GM23338 (cell line): ENCODE data around the gene UBAC1. TPM values are rescaled to one million over a fixed set of nuclear protein-coding genes. Genes with fewer than 3 reads are reported as not detected.

Experiments
- ATAC-seq: fragments of 200-7000 bp; cut with Tn5 transposase; 3 replicates; pipeline ENCODE4 v1.9.1; 2020
- DNase-seq: peaks from one replicate; pipeline ENCODE4 v3.0.0-alpha.2; 2015; ENCODE audit warnings: low spot score
- H2AFZ ChIP-seq: fragments of 200-600 bp; sonication (generic); 2 replicates; pipeline ENCODE4 v1.8.0; 2016; ENCODE audit warnings: antibody characterized with exemption, mild to moderate bottlenecking, moderate library complexity
- H3F3A ChIP-seq: fragments of 200-600 bp; sonication (generic); replicated peaks from 2 replicates; pipeline ENCODE4 v1.8.0; 2017; ENCODE audit warnings: antibody characterized with exemption, mixed run types, low read depth
- H3K27ac ChIP-seq: fragments of 200-600 bp; sonication (generic); 2 replicates; pipeline ENCODE4 v1.6.1; 2016; ENCODE audit warnings: low read depth
- H3K27me3 ChIP-seq: fragments of 200-600 bp; sonication (generic); 2 replicates; pipeline ENCODE4 v1.8.0; 2016; ENCODE audit warnings: mild to moderate bottlenecking, mixed run types, moderate library complexity; ENCODE audit not compliant: insufficient read depth
- H3K36me3 ChIP-seq: fragments of 200-600 bp; sonication (generic); 2 replicates; pipeline ENCODE4 v1.8.0; 2016; ENCODE audit warnings: mild to moderate bottlenecking; ENCODE audit not compliant: insufficient read depth
- H3K4me1 ChIP-seq: fragments of 200-600 bp; sonication (generic); 2 replicates; pipeline ENCODE4 v1.8.0; 2016; ENCODE audit warnings: mild to moderate bottlenecking, moderate library complexity; ENCODE audit not compliant: insufficient read depth
- H3K4me2 ChIP-seq: fragments of 200-600 bp; sonication (generic); 2 replicates; pipeline ENCODE4 v1.7.1; 2017; ENCODE audit warnings: mixed run types
- H3K4me3 ChIP-seq: fragments of 200-600 bp; sonication (generic); 2 replicates; pipeline ENCODE4 v1.6.1; 2016; ENCODE audit warnings: mixed run types
- H3K79me2 ChIP-seq: fragments of 200-600 bp; sonication (generic); replicated peaks from 2 replicates; pipeline ENCODE4 v1.8.0; 2017; ENCODE audit warnings: mild to moderate bottlenecking; ENCODE audit not compliant: insufficient read depth
- H3K9me2 ChIP-seq: fragments of 200-600 bp; sonication (generic); 2 replicates; pipeline ENCODE4 v1.8.0; 2017; ENCODE audit not compliant: insufficient read depth
- H4K20me1 ChIP-seq: fragments of 200-600 bp; sonication (generic); replicated peaks from 2 replicates; pipeline ENCODE4 v1.8.0; 2017; ENCODE audit warnings: mild to moderate bottlenecking; ENCODE audit not compliant: insufficient read depth
- H3K27ac Mint-ChIP-seq: 2 replicates; pipeline ENCODE4 v1.8.0; 2020; ENCODE audit warnings: inconsistent platforms, mild to moderate bottlenecking, moderate library complexity, mixed read lengths
- H3K27me3 Mint-ChIP-seq: 3 replicates; pipeline ENCODE4 v1.8.0; 2022; ENCODE audit warnings: low read depth, mild to moderate bottlenecking, moderate library complexity, mixed read lengths, inconsistent platforms; ENCODE audit not compliant: insufficient read depth, poor library complexity
- H3K36me3 Mint-ChIP-seq: 3 replicates; pipeline ENCODE4 v1.8.0; 2021; ENCODE audit warnings: low read depth, mild to moderate bottlenecking, inconsistent platforms, moderate library complexity, mixed read lengths
- H3K4me1 Mint-ChIP-seq: 3 replicates; pipeline ENCODE4 v1.8.0; 2020; ENCODE audit warnings: mild to moderate bottlenecking, inconsistent platforms, mixed read lengths
- H3K4me3 Mint-ChIP-seq: 3 replicates; pipeline ENCODE4 v1.8.0; 2021; ENCODE audit warnings: moderate library complexity, mild to moderate bottlenecking, inconsistent platforms, mixed read lengths
- H3K9me3 Mint-ChIP-seq: 3 replicates; pipeline ENCODE4 v1.8.0; 2020; ENCODE audit warnings: moderate library complexity, mild to moderate bottlenecking, inconsistent platforms, mixed read lengths
- CREB1 ChIP-seq: fragments of 250-450 bp; sonication (Bioruptor Pico); IDR thresholded peaks from 2 replicates; pipeline ENCODE4 v1.5.0; 2020; ENCODE audit warnings: low read depth, mild to moderate bottlenecking, moderate library complexity
- CTCF ChIP-seq, 2 experiments: fragments of 200-600 bp in 1 of 2; sonication (generic) in 1 of 2; conservative IDR thresholded peaks; 2 replicates each; pipeline versions ENCODE4 v1.5.1 to v1.6.1; 2016 to 2017; ENCODE audit warnings: antibody characterized with exemption in 2 of 2, low read depth in 2 of 2, mild to moderate bottlenecking in 2 of 2, moderate library complexity in 1 of 2
- EZH2 ChIP-seq: fragments of 200-600 bp; sonication (generic); IDR thresholded peaks from one replicate; pipeline ENCODE4 v1.8.0; 2017; ENCODE audit warnings: antibody characterized with exemption, mild to moderate bottlenecking, low read depth; ENCODE audit not compliant: unreplicated experiment
- EZH2phosphoT487 ChIP-seq: fragments of 200-600 bp; sonication (generic); IDR thresholded peaks from one replicate; pipeline ENCODE4 v1.8.1; 2018; ENCODE audit warnings: antibody characterized with exemption; ENCODE audit not compliant: unreplicated experiment
- JUNB ChIP-seq: IDR thresholded peaks from one replicate; pipeline ENCODE4 v1.6.1; 2016; ENCODE audit warnings: antibody characterized with exemption; ENCODE audit not compliant: unreplicated experiment
- POLR2AphosphoS5 ChIP-seq: IDR thresholded peaks from 2 replicates; pipeline ENCODE4 v1.6.1; 2016; ENCODE audit warnings: antibody characterized with exemption, low read depth
- STAT1 ChIP-seq: IDR thresholded peaks from one replicate; pipeline ENCODE4 v1.6.1; 2016; ENCODE audit warnings: antibody characterized with exemption; ENCODE audit not compliant: unreplicated experiment
- ZNF331 ChIP-seq: fragments of 250-450 bp; sonication (Bioruptor Pico); IDR thresholded peaks from 2 replicates; pipeline ENCODE4 v1.5.0; 2020; ENCODE audit warnings: low read depth, mild to moderate bottlenecking, moderate library complexity
- polyA plus RNA-seq: library from polyadenylated mRNA; unstranded; fragments of >200 nt; fragmentation: Nextera tagmentation; extraction: Ambion mirVana; gene quantifications from 2 replicates; pipeline ENCODE4 v1.2.1, GENCODE V29; 2016
- total RNA-seq: library from RNA; depleted of rRNA; stranded (reverse); fragments of >200 nt; shearing (Covaris generic); gene quantifications from 2 replicates; pipeline ENCODE4 v1.2.3, GENCODE V29; 2014
- TF ChIP-seq, protein P1 (sequence below): IDR thresholded peaks from one replicate; pipeline ENCODE4 v1.6.1; 2018; ENCODE audit warnings: antibody characterized with exemption; ENCODE audit not compliant: unreplicated experiment
- TF ChIP-seq, protein P2 (sequence below): fragments of 250-450 bp; sonication (Bioruptor Pico); IDR thresholded peaks from 2 replicates; pipeline ENCODE4 v1.5.0; 2020; ENCODE audit warnings: mild to moderate bottlenecking, moderate library complexity

The UBAC1 gene
- total and polyA plus RNA-seq, 2 experiments from 2014 or later = 63.2 to 86.6 TPM

DNA sequence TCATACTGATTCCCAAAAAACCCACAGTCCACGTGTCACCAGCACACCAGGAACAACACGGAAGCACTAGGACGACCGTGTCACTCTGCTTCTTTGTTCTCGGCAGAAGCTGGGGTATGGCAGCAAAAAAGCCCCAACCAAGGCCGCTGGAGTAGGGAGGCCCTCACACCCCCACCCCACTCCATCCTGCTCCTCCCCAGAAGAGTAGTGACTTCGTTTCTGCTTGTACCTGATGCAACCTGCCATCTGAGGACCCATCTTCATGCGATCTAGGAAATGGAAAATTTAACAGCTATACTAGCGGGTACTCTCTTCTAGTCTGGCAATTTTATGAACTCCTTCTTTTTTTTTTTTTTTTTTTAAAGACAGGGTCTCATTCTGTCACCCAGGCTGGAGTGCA lies 3.7 kb downstream of the UBAC1 start (continued):
- TF ChIP-seq EZH2phosphoT487 (no peak), JUNB (no peak), CREB1 (no peak), ZNF331 (CRISPR knock-in tag) (no peak), EZH2 (no peak)
- TF ChIP-seq, protein P1, sequence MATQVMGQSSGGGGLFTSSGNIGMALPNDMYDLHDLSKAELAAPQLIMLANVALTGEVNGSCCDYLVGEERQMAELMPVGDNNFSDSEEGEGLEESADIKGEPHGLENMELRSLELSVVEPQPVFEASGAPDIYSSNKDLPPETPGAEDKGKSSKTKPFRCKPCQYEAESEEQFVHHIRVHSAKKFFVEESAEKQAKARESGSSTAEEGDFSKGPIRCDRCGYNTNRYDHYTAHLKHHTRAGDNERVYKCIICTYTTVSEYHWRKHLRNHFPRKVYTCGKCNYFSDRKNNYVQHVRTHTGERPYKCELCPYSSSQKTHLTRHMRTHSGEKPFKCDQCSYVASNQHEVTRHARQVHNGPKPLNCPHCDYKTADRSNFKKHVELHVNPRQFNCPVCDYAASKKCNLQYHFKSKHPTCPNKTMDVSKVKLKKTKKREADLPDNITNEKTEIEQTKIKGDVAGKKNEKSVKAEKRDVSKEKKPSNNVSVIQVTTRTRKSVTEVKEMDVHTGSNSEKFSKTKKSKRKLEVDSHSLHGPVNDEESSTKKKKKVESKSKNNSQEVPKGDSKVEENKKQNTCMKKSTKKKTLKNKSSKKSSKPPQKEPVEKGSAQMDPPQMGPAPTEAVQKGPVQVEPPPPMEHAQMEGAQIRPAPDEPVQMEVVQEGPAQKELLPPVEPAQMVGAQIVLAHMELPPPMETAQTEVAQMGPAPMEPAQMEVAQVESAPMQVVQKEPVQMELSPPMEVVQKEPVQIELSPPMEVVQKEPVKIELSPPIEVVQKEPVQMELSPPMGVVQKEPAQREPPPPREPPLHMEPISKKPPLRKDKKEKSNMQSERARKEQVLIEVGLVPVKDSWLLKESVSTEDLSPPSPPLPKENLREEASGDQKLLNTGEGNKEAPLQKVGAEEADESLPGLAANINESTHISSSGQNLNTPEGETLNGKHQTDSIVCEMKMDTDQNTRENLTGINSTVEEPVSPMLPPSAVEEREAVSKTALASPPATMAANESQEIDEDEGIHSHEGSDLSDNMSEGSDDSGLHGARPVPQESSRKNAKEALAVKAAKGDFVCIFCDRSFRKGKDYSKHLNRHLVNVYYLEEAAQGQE = no peak

GRCh38 chr9:135956802-135957174 lies 4.4 kb downstream of the UBAC1 start:
- H3K4me3 Mint-ChIP-seq = no peak overlapping the region
- H3K9me2 ChIP-seq = no peaks in the 10 kb centered on the region
- H3K4me2 ChIP-seq = no peak overlapping the region
- 0 out of 2 replicates have a peak, but pooled peaks cover 9% of the 10 kb centered on the region for H3F3A ChIP-seq
- H3K4me3 ChIP-seq = no peak overlapping the region
- H3K27ac ChIP-seq = no peak overlapping the region
- peaks cover 13% of the 10 kb centered on the region for H3K36me3 ChIP-seq
- peaks cover 8% of the 10 kb centered on the region for H3K27me3 Mint-ChIP-seq
- peaks cover 14% of the 10 kb centered on the region for H3K4me1 Mint-ChIP-seq
- peaks cover 57% of the 10 kb centered on the region for H3K79me2 ChIP-seq
- DNase-seq (no peak), ATAC-seq (no peak)
- no peak overlapping the region for H2AFZ ChIP-seq
- H3K36me3 Mint-ChIP-seq = peaks cover 21% of the 10 kb centered on the region
- H3K4me1 ChIP-seq = peaks cover 7% of the 10 kb centered on the region; the same call in 1 of the 2 replicates
- H3K9me3 Mint-ChIP-seq = no peaks in the 10 kb centered on the region
- H4K20me1 ChIP-seq = peaks cover 23% of the 10 kb centered on the region
- H3K27me3 ChIP-seq = no peaks in the 10 kb centered on the region
- no peak overlapping the region for H3K27ac Mint-ChIP-seq
- TF ChIP-seq JUNB = no peak
- TF ChIP-seq, protein P2, sequence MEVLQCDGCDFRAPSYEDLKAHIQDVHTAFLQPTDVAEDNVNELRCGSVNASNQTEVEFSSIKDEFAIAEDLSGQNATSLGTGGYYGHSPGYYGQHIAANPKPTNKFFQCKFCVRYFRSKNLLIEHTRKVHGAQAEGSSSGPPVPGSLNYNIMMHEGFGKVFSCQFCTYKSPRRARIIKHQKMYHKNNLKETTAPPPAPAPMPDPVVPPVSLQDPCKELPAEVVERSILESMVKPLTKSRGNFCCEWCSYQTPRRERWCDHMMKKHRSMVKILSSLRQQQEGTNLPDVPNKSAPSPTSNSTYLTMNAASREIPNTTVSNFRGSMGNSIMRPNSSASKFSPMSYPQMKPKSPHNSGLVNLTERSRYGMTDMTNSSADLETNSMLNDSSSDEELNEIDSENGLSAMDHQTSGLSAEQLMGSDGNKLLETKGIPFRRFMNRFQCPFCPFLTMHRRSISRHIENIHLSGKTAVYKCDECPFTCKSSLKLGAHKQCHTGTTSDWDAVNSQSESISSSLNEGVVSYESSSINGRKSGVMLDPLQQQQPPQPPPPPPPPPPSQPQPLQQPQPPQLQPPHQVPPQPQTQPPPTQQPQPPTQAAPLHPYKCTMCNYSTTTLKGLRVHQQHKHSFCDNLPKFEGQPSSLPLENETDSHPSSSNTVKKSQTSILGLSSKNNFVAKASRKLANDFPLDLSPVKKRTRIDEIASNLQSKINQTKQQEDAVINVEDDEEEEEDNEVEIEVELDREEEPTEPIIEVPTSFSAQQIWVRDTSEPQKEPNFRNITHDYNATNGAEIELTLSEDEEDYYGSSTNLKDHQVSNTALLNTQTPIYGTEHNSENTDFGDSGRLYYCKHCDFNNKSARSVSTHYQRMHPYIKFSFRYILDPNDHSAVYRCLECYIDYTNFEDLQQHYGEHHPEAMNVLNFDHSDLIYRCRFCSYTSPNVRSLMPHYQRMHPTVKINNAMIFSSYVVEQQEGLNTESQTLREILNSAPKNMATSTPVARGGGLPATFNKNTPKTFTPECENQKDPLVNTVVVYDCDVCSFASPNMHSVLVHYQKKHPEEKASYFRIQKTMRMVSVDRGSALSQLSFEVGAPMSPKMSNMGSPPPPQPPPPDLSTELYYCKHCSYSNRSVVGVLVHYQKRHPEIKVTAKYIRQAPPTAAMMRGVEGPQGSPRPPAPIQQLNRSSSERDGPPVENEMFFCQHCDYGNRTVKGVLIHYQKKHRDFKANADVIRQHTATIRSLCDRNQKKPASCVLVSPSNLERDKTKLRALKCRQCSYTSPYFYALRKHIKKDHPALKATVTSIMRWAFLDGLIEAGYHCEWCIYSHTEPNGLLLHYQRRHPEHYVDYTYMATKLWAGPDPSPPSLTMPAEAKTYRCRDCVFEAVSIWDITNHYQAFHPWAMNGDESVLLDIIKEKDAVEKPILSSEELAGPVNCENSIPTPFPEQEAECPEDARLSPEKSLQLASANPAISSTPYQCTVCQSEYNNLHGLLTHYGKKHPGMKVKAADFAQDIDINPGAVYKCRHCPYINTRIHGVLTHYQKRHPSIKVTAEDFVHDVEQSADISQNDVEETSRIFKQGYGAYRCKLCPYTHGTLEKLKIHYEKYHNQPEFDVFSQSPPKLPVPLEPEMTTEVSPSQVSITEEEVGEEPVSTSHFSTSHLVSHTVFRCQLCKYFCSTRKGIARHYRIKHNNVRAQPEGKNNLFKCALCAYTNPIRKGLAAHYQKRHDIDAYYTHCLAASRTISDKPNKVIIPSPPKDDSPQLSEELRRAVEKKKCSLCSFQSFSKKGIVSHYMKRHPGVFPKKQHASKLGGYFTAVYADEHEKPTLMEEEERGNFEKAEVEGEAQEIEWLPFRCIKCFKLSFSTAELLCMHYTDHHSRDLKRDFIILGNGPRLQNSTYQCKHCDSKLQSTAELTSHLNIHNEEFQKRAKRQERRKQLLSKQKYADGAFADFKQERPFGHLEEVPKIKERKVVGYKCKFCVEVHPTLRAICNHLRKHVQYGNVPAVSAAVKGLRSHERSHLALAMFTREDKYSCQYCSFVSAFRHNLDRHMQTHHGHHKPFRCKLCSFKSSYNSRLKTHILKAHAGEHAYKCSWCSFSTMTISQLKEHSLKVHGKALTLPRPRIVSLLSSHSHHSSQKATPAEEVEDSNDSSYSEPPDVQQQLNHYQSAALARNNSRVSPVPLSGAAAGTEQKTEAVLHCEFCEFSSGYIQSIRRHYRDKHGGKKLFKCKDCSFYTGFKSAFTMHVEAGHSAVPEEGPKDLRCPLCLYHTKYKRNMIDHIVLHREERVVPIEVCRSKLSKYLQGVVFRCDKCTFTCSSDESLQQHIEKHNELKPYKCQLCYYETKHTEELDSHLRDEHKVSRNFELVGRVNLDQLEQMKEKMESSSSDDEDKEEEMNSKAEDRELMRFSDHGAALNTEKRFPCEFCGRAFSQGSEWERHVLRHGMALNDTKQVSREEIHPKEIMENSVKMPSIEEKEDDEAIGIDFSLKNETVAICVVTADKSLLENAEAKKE (CRISPR knock-in tag) = no peak
- TF ChIP-seq EZH2phosphoT487 = no peak
- TF ChIP-seq STAT1 = no peak
- TF ChIP-seq EZH2 = no peak
- TF ChIP-seq ZNF331 (CRISPR knock-in tag) = no peak
- TF ChIP-seq CREB1 = no peak
- TF ChIP-seq POLR2AphosphoS5 = no peak
- TF ChIP-seq CTCF (conservative IDR thresholded peaks at IDR 0.05; ENCODE audit: low read depth in 2 of 2) = no peak
